OCI-LY3 (cell line): ENCODE results near the gene DYNC2I2.

Source experiments
- CTCF ChIP-seq: fragments of 200-600, 300-600 bp; sonication (generic); IDR thresholded peaks from 2 replicates; pipeline ENCODE4 v1.5.1; 2014; ENCODE audit warnings: antibody characterized with exemption, low read length, low read depth
- EZH2phosphoT487 ChIP-seq: fragments of 200-600 bp; shearing (Covaris generic); IDR thresholded peaks from 2 replicates; pipeline ENCODE4 v1.6.1; 2018; ENCODE audit warnings: antibody characterized with exemption, mixed run types, low read depth

DNA sequence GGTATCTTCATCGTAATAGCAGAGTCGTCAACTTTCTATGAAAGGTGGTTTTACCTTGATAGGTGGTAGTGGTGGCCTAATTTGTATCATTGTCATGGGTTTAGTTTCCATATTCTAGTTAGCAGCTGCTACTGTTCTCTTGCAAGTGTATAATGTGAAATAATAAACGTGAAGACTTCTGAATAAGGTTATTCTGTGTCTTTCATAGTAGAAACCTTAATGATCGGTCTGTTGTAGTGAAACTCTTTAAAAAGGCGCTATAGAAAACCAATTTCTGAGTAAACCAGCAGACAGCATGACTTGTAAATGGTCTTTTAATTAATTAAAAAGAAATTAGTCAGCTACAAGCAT lies 34.0 kb upstream of the DYNC2I2 start:
- TF ChIP-seq CTCF (no peak), EZH2phosphoT487 (no peak)
